HepG2 (cell line): ENCODE data around the gene HEY2. TPM values are rescaled to one million over a fixed set of nuclear protein-coding genes. Genes with fewer than 3 reads are reported as not detected.

Experiments used
- HMG20A ChIP-seq: IDR thresholded peaks from 2 replicates; pipeline ENCODE4 v1.6.1; 2016; ENCODE audit warnings: borderline replicate concordance
- IKZF1 ChIP-seq: fragments of 450-650 bp; IDR thresholded peaks from 2 replicates; pipeline ENCODE4 v1.7.1; 2016
- KDM5B ChIP-seq: sonication (generic); formaldehyde crosslinking; IDR thresholded peaks from 2 replicates; pipeline ENCODE4 v1.4.0; 2020; ENCODE audit warnings: missing genetic modification reagents, mild to moderate bottlenecking, borderline replicate concordance
- MYC ChIP-seq: sonication (generic); formaldehyde crosslinking; IDR thresholded peaks from 2 replicates; pipeline ENCODE4 v1.9.0; 2021; ENCODE audit warnings: missing genetic modification reagents, borderline replicate concordance
- REL ChIP-seq: sonication (generic); formaldehyde crosslinking; conservative IDR thresholded peaks from 2 replicates; pipeline ENCODE4 v1.8.0; 2022; ENCODE audit warnings: mild to moderate bottlenecking, missing genetic modification reagents, moderate library complexity
- RFX1 ChIP-seq: fragments of 450-650 bp; IDR thresholded peaks from 2 replicates; pipeline ENCODE4 v1.6.1; 2017
- TP53 ChIP-seq: sonication (generic); formaldehyde crosslinking; conservative IDR thresholded peaks from 2 replicates; pipeline ENCODE4 v1.4.0; 2020; ENCODE audit warnings: missing genetic modification reagents
- ZBTB21 ChIP-seq: sonication (generic); formaldehyde crosslinking; IDR thresholded peaks from 2 replicates; pipeline ENCODE4 v1.4.0; 2020; ENCODE audit warnings: missing genetic modification reagents
- ZNF335 ChIP-seq: sonication (generic); formaldehyde crosslinking; IDR thresholded peaks from 2 replicates; pipeline ENCODE4 v1.4.0; 2020; ENCODE audit warnings: missing genetic modification reagents
- polyA plus RNA-seq, 8 experiments: library from polyadenylated mRNA; depleted of rRNA in 3 of 8; stranded (reverse) in 7 of 8; unstranded in 1 of 8; fragments of >200 nt; fragmentation: Illumina TruSeq in 4 of 8; extraction: Trizol in 4 of 8; gene quantifications; 2 replicates each; pipeline versions ENCODE4 v1.2.1 to v1.2.3, GENCODE V29; 2011 to 2016; ENCODE audit warnings: low read depth in 4 of 8, missing spikeins in 1 of 8, mixed read lengths in 1 of 8; ENCODE audit not compliant: insufficient read depth in 1 of 8
- total RNA-seq, 5 experiments: library from RNA; depleted of rRNA; stranded (reverse); fragments of >200 nt; fragmentation: Illumina TruSeq; extraction: Trizol; gene quantifications; 2 replicates each; pipeline ENCODE4 v1.2.3, GENCODE V29; 2016; ENCODE audit warnings: low read depth in 1 of 5
- TF ChIP-seq, protein P1 (sequence below): sonication (generic); formaldehyde crosslinking; IDR thresholded peaks from 2 replicates; pipeline ENCODE4 v1.5.0; 2020; ENCODE audit warnings: mild to moderate bottlenecking, missing genetic modification reagents
- TF ChIP-seq, protein P2 (sequence below): sonication (generic); formaldehyde crosslinking; IDR thresholded peaks from 2 replicates; pipeline ENCODE4 v1.4.0; 2020; ENCODE audit warnings: mild to moderate bottlenecking, missing genetic modification reagents
- TF ChIP-seq, protein P3 (sequence below): fragments of 450-650 bp; IDR thresholded peaks from 2 replicates; pipeline ENCODE4 v1.6.1; 2017; ENCODE audit warnings: mild to moderate bottlenecking
- TF ChIP-seq, protein P4 (sequence below): IDR thresholded peaks from 2 replicates; pipeline ENCODE4 v1.6.1; 2012; ENCODE audit warnings: low read length, improper control_type of control experiment
- TF ChIP-seq, protein P5 (sequence below): sonication (generic); formaldehyde crosslinking; conservative IDR thresholded peaks from 2 replicates; pipeline ENCODE4 v1.8.1; 2023; ENCODE audit warnings: missing genetic modification reagents
- TF ChIP-seq, protein P6 (sequence below): sonication (generic); formaldehyde crosslinking; IDR thresholded peaks from 2 replicates; pipeline ENCODE4 v1.9.0; 2021; ENCODE audit warnings: missing genetic modification reagents, borderline replicate concordance

Gene HEY2
- total and polyA plus RNA-seq, 2 of the 13 experiments (the other 11 are each of a cell fraction or from before 2014, with no cell fraction given), result 0.04 TPM

DNA sequence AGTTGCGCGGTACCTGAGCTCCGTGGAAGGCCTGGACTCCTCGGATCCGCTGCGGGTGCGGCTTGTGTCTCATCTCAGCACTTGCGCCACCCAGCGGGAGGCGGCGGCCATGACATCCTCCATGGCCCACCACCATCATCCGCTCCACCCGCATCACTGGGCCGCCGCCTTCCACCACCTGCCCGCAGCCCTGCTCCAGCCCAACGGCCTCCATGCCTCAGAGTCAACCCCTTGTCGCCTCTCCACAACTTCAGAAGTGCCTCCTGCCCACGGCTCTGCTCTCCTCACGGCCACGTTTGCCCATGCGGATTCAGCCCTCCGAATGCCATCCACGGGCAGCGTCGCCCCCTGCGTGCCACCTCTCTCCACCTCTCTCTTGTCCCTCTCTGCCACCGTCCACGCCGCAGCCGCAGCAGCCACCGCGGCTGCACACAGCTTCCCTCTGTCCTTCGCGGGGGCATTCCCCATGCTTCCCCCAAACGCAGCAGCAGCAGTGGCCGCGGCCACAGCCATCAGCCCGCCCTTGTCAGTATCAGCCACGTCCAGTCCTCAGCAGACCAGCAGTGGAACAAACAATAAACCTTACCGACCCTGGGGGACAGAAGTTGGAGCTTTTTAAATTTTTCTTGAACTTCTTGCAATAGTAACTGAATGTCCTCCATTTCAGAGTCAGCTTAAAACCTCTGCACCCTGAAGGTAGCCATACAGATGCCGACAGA is 9.9 kb downstream of the HEY2 start (continued):
- TF ChIP-seq, protein P1, sequence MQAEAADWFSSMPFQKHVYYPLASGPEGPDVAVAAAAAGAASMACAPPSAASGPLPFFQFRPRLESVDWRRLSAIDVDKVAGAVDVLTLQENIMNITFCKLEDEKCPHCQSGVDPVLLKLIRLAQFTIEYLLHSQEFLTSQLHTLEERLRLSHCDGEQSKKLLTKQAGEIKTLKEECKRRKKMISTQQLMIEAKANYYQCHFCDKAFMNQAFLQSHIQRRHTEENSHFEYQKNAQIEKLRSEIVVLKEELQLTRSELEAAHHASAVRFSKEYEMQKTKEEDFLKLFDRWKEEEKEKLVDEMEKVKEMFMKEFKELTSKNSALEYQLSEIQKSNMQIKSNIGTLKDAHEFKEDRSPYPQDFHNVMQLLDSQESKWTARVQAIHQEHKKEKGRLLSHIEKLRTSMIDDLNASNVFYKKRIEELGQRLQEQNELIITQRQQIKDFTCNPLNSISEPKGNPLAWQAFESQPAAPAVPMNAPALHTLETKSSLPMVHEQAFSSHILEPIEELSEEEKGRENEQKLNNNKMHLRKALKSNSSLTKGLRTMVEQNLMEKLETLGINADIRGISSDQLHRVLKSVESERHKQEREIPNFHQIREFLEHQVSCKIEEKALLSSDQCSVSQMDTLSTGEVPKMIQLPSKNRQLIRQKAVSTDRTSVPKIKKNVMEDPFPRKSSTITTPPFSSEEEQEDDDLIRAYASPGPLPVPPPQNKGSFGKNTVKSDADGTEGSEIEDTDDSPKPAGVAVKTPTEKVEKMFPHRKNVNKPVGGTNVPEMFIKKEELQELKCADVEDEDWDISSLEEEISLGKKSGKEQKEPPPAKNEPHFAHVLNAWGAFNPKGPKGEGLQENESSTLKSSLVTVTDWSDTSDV, result no peak
- TF ChIP-seq IKZF1, result no peak
- TF ChIP-seq, protein P2, sequence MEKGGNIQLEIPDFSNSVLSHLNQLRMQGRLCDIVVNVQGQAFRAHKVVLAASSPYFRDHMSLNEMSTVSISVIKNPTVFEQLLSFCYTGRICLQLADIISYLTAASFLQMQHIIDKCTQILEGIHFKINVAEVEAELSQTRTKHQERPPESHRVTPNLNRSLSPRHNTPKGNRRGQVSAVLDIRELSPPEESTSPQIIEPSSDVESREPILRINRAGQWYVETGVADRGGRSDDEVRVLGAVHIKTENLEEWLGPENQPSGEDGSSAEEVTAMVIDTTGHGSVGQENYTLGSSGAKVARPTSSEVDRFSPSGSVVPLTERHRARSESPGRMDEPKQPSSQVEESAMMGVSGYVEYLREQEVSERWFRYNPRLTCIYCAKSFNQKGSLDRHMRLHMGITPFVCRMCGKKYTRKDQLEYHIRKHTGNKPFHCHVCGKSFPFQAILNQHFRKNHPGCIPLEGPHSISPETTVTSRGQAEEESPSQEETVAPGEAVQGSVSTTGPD, result no peak
- TF ChIP-seq HMG20A (CRISPR knock-in tag), result no peak
- TF ChIP-seq, protein P3, sequence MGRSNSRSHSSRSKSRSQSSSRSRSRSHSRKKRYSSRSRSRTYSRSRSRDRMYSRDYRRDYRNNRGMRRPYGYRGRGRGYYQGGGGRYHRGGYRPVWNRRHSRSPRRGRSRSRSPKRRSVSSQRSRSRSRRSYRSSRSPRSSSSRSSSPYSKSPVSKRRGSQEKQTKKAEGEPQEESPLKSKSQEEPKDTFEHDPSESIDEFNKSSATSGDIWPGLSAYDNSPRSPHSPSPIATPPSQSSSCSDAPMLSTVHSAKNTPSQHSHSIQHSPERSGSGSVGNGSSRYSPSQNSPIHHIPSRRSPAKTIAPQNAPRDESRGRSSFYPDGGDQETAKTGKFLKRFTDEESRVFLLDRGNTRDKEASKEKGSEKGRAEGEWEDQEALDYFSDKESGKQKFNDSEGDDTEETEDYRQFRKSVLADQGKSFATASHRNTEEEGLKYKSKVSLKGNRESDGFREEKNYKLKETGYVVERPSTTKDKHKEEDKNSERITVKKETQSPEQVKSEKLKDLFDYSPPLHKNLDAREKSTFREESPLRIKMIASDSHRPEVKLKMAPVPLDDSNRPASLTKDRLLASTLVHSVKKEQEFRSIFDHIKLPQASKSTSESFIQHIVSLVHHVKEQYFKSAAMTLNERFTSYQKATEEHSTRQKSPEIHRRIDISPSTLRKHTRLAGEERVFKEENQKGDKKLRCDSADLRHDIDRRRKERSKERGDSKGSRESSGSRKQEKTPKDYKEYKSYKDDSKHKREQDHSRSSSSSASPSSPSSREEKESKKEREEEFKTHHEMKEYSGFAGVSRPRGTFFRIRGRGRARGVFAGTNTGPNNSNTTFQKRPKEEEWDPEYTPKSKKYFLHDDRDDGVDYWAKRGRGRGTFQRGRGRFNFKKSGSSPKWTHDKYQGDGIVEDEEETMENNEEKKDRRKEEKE, result no peak
- TF ChIP-seq RFX1, result no peak
- TF ChIP-seq, protein P4, sequence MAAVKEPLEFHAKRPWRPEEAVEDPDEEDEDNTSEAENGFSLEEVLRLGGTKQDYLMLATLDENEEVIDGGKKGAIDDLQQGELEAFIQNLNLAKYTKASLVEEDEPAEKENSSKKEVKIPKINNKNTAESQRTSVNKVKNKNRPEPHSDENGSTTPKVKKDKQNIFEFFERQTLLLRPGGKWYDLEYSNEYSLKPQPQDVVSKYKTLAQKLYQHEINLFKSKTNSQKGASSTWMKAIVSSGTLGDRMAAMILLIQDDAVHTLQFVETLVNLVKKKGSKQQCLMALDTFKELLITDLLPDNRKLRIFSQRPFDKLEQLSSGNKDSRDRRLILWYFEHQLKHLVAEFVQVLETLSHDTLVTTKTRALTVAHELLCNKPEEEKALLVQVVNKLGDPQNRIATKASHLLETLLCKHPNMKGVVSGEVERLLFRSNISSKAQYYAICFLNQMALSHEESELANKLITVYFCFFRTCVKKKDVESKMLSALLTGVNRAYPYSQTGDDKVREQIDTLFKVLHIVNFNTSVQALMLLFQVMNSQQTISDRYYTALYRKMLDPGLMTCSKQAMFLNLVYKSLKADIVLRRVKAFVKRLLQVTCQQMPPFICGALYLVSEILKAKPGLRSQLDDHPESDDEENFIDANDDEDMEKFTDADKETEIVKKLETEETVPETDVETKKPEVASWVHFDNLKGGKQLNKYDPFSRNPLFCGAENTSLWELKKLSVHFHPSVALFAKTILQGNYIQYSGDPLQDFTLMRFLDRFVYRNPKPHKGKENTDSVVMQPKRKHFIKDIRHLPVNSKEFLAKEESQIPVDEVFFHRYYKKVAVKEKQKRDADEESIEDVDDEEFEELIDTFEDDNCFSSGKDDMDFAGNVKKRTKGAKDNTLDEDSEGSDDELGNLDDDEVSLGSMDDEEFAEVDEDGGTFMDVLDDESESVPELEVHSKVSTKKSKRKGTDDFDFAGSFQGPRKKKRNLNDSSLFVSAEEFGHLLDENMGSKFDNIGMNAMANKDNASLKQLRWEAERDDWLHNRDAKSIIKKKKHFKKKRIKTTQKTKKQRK, result no peak
- TF ChIP-seq MYC (CRISPR knock-in tag), result 0 out of 2 replicates have a peak, but pooled peaks have one; percentile 25
- TF ChIP-seq, protein P5, sequence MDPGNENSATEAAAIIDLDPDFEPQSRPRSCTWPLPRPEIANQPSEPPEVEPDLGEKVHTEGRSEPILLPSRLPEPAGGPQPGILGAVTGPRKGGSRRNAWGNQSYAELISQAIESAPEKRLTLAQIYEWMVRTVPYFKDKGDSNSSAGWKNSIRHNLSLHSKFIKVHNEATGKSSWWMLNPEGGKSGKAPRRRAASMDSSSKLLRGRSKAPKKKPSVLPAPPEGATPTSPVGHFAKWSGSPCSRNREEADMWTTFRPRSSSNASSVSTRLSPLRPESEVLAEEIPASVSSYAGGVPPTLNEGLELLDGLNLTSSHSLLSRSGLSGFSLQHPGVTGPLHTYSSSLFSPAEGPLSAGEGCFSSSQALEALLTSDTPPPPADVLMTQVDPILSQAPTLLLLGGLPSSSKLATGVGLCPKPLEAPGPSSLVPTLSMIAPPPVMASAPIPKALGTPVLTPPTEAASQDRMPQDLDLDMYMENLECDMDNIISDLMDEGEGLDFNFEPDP (CRISPR knock-in tag), result no peak
- TF ChIP-seq ZBTB21 (CRISPR knock-in tag), result no peak
- TF ChIP-seq, protein P6, sequence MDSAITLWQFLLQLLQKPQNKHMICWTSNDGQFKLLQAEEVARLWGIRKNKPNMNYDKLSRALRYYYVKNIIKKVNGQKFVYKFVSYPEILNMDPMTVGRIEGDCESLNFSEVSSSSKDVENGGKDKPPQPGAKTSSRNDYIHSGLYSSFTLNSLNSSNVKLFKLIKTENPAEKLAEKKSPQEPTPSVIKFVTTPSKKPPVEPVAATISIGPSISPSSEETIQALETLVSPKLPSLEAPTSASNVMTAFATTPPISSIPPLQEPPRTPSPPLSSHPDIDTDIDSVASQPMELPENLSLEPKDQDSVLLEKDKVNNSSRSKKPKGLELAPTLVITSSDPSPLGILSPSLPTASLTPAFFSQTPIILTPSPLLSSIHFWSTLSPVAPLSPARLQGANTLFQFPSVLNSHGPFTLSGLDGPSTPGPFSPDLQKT (CRISPR knock-in tag), result no peak
- TF ChIP-seq KDM5B (CRISPR knock-in tag), result no peak
- TF ChIP-seq REL, result no peak
- TF ChIP-seq ZNF335 (CRISPR knock-in tag), result no peak
- TF ChIP-seq TP53 (CRISPR knock-in tag), result no peak
